ENCODE results near the gene CCL7.

CCL7 gene

DNA sequence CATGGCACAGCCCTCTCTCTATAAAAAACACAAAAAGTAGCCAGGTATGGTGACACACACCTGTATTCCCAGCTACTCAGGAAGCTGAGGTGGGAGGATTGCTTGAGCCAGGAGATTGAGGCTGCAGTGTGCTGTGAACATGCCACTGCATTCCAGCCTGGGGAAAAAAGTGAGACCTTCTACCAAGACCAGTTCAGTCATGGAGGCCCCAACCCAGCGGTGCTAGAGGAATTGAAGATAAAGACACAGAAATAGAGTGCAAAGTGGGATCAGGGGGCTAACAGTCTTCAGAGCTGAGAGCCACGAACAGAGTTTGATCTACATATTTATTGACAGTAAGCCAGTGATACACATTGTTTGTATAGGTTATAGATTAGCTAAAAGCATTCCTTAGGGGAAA, 33.6 kb downstream of the CCL7 start:
- TF ChIP-seq, protein P1, sequence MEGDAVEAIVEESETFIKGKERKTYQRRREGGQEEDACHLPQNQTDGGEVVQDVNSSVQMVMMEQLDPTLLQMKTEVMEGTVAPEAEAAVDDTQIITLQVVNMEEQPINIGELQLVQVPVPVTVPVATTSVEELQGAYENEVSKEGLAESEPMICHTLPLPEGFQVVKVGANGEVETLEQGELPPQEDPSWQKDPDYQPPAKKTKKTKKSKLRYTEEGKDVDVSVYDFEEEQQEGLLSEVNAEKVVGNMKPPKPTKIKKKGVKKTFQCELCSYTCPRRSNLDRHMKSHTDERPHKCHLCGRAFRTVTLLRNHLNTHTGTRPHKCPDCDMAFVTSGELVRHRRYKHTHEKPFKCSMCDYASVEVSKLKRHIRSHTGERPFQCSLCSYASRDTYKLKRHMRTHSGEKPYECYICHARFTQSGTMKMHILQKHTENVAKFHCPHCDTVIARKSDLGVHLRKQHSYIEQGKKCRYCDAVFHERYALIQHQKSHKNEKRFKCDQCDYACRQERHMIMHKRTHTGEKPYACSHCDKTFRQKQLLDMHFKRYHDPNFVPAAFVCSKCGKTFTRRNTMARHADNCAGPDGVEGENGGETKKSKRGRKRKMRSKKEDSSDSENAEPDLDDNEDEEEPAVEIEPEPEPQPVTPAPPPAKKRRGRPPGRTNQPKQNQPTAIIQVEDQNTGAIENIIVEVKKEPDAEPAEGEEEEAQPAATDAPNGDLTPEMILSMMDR (IDR thresholded peaks at IDR 0.05; ENCODE audit: extremely low read depth, insufficient read depth, missing control alignments): no peak
- in situ Hi-C loops (cut with MboI; ENCODE audit: low pct_unique_long_range_greater_than_20kb, low sequenced_read_pairs, unreplicated experiment): no loop called here
- no peak for DNase-seq (ENCODE audit: low spot score)

DNA sequence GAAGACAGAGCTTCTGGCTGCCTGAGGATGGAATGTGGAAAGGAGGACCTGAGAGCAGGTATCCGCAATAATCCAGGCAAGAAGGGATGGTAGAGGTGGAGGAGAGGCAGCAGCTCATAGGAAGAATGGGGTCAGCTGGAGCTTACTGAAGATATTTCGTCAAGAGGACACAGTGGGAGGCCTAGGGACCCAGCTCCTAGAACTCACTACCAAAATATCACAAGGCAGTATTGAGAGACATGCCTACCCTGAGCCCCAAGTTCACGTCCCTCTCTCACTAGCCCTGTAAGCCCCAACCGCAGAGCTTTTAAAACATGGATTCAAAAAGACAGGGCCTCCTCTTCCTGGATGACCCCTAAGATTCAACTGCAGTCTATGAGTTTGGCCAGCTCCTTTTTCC, 35.0 kb downstream of the CCL7 start:
- in situ Hi-C loops (cut with MboI; ENCODE audit: low pct_unique_long_range_greater_than_20kb, low sequenced_read_pairs, unreplicated experiment): no loop called here
- TF ChIP-seq, protein P1 (IDR thresholded peaks at IDR 0.05; ENCODE audit: extremely low read depth, insufficient read depth, missing control alignments): no peak
- no peak for DNase-seq (ENCODE audit: low spot score)

DNA sequence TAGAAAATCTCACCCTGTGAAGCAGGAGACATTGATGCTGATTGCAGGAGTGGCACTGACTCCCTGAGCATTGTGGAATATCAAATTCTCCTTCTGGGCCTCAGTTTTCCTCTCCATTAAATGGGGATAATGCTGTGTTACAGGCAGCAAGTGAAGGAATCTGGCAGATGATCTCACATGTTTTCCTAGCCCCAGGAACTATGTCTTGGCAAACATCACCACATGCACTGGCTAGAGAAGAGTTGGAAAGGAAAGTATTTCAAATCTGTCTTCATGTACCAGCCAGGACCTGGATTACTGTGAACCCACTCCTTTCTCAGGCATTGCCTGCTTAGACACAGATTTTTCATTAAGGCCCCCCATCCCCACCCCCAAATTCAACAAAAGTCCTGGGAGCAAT, 35.6 kb downstream of the CCL7 start:
- TF ChIP-seq, protein P1 (IDR thresholded peaks at IDR 0.05; ENCODE audit: extremely low read depth, insufficient read depth, missing control alignments): no peak
- in situ Hi-C loops (cut with MboI; ENCODE audit: low pct_unique_long_range_greater_than_20kb, low sequenced_read_pairs, unreplicated experiment): no loop called here
- no peak for DNase-seq (ENCODE audit: low spot score)

DNA sequence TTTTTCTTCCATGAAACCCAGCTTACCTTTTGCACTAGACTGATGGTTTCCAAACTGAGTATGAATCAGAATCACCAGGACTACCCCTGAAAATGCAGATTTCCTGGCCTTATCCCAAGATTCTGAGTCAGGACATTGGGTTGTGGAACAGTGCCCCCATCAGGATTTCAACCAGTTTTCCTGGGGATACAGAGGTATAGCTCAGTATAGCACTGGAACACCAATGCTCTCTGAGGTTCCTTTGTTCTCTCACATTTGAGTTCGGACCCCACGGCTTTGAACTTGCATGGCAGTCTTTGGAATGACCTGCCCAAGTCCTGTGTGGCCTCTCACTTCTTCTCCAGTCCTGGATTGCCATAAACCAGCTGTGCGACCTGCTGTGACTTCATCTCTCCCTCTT, 36.4 kb downstream of the CCL7 start:
- in situ Hi-C loops (cut with MboI; ENCODE audit: low pct_unique_long_range_greater_than_20kb, low sequenced_read_pairs, unreplicated experiment): no loop called here
- TF ChIP-seq, protein P1 (IDR thresholded peaks at IDR 0.05; ENCODE audit: extremely low read depth, insufficient read depth, missing control alignments): no peak

DNA sequence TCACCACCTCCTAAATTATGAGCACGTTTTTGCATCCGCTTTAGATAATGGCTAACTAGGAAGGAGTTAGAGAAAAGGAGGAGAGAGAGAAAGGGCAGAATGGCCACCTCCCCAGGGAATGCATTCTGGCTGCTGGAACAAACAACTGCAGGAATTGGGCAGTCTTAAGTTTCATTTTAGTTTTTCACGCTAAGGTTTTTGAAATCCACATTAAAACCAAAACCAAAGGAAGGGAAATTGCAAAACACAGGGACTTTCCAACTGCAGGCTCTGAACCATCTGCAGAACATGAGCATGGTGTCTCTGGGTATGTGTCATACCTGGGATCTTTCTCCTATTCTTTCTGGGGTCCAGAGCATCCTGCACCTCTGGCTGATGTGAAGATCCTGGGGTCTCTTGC, 37.1 kb downstream of the CCL7 start:
- in situ Hi-C loops (cut with MboI; ENCODE audit: low pct_unique_long_range_greater_than_20kb, low sequenced_read_pairs, unreplicated experiment): no loop called here
- DNase-seq (ENCODE audit: low spot score): no peak
- TF ChIP-seq, protein P1 (IDR thresholded peaks at IDR 0.05; ENCODE audit: extremely low read depth, insufficient read depth, missing control alignments): no peak

More for the DNA sequence above, 36.4 kb downstream of the CCL7 start:
- DNase-seq (ENCODE audit: low spot score): no peak

DNA sequence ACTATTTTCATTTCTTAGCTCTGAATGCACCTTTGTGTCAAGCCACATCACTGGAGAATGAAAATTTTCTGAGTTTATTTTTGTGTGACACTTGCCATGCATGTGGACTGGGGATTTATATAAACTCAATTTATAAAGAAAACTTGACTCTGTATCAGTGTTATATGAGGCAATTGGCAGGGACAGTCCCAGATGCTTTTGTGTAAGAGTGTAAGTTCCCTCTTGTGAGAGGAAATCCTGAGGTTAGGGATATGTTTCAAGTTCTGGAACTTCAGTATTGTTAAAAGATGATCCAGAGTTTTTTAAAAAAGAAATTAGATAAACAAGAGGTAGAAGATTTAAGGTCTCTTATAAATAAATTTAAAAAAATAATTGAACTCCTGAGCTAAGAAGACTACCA, 38.4 kb downstream of the CCL7 start:
- TF ChIP-seq, protein P1 (IDR thresholded peaks at IDR 0.05; ENCODE audit: extremely low read depth, insufficient read depth, missing control alignments): no peak
- DNase-seq (ENCODE audit: low spot score): no peak
- in situ Hi-C loops (cut with MboI; ENCODE audit: low pct_unique_long_range_greater_than_20kb, low sequenced_read_pairs, unreplicated experiment): no loop called here

DNA sequence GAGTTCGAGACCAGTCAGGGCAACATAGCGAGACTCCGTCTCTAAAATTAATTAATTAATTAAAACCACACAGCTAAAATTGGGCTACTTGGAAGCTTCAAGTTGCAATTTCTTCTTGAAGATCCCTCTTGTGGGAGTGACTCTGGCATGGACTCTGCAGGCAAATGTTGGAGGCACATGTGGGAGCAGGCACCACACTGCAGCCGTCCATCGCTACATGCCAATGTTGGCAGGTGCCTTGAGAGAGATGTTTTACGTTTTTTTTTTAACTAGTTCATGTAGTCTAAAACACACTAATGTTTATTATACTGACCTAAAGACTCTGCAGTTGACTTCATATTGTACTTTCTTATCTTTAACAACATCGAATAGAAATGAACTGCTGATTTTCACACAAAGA, 41.3 kb downstream of the CCL7 start:
- DNase-seq (ENCODE audit: low spot score): no peak
- TF ChIP-seq, protein P1 (IDR thresholded peaks at IDR 0.05; ENCODE audit: extremely low read depth, insufficient read depth, missing control alignments): no peak
- in situ Hi-C loops (cut with MboI; ENCODE audit: low pct_unique_long_range_greater_than_20kb, low sequenced_read_pairs, unreplicated experiment): no loop called here

Measured in GM13977 (cell line).